Activated CD4-positive, alpha-beta T cell treated with anti-CD3 and anti-CD28 coated beads, Interleukin-2, Interleukin-6, amounts not matched to agents 100 ng/mL and 50 ng/mL, durations not matched to agents 16 hours and 8 hours (primary cell): ENCODE results near the gene HDAC9.
"Not testable (repeated sequence)": the region's sequence is repeated elsewhere in the genome, so short reads cannot be mapped to it uniquely, and the experiment has no call there.

ENCODE experiments used
- DNase-seq: peaks from one replicate; pipeline ENCODE4 v3.0.0-alpha.2; 2020

The HDAC9 gene

DNA sequence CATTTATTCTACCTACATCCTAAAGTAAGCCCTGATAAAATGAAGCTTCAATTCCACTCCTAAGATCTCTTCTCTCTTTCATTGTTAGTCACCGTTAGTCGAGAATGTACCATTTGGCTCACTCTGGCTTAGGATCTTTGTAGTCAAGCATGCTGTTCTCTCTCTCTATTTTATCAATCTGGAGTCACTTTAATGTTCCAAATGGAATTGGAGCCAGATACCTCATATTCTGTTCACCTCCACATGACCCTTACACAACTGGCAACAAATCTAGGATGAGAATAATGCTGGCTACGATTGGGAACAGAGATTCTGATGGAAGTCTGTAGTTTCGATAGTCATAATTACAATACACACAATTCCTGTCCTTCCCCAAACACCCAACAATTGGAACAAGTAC is 408.1 kb downstream of the HDAC9 start:
- DNase-seq = no peak

DNA sequence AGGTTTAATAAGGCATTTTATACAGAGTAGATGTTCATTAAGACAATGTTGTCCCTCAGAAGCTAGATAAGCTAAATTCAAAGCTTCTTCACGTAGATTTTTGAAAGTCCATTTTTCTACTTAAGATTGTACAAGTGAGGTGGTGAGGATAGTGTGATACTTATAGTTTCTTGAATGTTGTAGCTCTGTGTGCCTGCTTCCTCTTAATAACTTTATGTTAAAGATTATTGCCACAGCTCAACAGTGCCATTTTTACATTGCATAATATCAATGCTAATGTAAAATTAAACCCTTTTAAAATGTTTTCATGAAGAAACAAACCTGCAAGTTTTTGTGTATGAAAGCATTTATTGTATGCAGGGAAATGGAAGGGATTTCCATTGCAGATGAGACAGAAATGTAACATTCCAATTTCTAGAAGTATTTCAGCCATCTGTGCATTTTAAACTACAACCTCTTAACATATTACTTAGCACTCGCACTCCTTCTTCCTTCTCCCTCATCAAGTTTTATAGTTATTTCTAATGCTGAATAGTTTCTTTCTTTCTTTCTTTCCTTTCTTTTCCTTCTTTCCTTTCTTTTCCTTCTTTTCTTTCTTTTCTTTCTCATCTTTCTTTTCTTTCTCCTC is 409.9 kb downstream of the HDAC9 start:
- DNase-seq = no peak

DNA sequence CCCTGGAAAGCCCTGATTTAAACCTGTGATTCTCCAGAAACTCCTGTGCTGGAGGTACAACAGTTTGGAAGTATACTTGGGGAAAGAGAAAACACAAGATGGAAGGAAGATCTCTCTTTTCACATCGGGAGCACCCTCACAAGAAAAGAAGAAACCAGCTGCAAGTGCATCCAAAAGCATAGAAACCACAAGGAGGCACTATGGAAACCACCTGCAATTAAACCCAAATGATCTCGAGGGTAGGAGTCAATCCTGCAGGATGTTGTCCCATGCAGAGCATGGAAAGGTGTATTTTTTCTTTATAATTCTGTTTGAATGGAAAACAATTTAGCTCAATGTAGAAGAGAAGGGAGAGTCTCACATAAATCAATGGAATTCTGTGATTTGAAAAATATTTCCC is 411.4 kb downstream of the HDAC9 start:
- no peak for DNase-seq

DNA sequence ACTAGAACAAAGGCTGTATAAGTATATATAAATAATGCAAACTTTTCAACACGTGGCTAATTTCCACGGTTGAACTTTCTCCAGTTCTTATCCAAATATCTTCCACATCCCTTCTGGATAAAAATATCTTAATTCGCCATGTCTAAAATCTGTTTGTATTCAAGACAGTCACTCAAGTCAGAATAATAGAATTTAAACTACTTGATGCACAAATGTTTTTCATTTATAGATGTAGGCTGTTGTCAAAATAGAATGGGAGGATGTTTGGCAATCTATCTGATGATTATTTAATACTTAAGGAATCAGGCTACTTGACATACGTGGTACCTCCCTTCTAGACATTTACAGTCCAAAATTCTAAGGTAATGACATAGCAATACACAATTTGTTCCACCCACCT is 417.6 kb downstream of the HDAC9 start:
- no peak for DNase-seq

DNA sequence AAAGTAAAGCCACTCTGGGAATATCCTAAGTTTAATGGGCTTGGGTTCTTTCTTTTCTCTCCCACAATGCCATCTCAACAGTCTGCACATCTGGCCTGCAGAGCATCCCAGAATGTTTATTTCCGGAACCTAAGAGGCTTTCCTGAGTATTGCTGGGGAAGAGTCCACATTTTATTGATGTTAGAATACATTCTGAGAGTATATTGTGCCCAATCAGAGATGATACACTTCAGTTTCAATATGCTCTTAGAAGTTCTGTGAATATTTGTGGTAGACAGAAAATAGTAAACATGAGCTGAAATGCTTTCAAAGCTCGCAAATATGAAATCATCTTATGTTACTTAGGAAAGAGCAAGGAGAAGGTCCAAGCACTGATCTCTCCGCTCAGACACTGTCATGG is 421.3 kb downstream of the HDAC9 start:
- no peak for DNase-seq

DNA sequence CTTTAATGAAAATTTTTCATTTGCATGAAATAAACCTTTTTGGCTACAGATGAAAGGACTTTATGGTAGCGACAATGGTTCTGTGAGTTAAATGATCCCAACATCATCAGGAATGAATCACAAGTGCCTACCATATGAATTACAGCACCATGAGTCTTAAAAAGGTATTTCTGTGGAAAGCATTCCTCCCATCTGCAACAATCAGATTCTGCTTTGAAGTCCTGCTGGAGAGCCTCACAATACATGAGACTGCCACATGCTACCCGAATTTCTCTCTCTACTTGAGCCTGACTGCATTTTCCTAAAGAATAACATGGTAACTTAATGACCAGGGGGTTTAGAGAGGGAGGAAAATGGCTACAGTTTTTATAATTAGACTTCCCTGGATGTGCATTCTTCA is 431.6 kb downstream of the HDAC9 start:
- DNase-seq = no peak

DNA sequence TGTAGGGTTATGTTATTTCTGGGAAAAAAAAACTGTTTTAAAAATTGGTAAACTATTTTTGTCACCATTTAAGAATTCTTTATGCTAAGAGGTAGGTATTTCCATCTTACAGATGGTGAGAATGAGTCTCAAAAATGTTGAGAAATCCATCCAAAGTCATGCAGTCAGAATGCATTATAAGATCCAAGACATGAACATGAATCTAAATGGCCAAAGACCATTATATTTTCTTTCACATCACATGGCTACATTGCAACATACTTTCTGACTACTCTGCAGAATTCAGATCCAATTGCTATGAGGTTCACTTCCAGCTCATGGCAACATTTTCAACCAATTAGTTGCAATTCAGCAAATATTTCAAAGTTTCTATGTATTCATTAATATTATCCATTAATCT is 440.7 kb downstream of the HDAC9 start:
- no peak for DNase-seq

DNA sequence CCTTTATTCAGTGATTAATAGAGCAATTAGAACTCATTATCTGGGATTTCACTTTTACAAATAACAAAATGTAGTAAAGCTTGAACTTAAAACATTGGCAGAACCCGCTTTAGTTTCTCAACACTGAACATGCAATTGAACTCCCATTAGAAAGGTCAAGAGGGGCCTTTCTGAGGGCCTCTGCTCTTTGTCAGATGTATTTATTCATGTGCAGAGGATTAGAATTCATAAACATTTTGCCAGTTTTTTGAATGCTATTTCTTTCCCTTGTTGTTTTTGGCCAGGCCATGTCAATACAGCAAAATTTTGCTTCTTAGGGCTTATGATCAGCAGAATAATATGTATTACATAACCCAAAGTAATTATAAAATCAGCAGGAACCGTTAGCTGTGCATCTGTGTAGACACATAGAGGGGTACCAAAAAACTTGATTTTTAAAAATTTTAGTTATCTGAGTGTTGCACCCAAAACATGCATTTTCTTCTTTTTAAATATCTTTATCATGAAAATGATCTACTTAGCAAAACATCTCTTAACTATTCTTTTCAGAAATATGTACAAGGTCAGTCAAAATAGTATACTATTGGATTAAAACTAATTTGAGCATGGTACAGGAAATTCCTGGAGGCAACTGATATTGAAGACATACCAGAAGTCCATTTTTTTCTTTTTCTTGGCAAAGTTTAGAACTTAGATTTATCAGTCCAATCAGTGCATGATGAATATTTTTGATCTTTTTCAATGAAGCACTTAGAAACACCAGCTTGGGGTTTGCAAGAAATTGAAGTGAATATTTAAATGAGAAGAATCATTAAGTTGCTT is 444.4 kb downstream of the HDAC9 start:
- DNase-seq = no peak

DNA sequence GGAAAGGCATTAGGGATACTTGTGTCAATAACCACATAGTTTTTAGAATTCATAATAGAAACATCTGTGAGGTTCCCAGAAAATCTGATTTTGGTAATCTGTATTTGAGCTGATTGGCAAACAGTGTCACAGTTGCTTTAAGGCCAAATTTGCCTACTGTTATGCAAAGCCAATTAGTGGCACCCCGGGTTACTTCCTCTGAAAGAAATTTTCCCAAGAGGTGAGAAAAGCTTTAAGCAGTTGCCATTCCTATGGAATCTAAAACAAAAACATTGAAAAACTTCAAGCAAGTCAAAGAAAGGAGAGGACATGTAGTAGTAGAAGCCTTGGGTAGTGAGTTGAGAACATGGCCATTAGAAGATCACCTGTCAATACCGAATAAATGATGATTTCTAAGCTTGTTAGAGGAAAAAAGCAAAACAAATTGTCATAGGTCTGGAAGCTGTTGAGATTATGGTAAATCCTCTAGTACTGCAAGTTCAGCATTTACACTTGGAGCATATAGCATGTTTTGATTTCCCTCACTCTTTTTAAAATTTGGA is 445.1 kb downstream of the HDAC9 start:
- DNase-seq = no peak

DNA sequence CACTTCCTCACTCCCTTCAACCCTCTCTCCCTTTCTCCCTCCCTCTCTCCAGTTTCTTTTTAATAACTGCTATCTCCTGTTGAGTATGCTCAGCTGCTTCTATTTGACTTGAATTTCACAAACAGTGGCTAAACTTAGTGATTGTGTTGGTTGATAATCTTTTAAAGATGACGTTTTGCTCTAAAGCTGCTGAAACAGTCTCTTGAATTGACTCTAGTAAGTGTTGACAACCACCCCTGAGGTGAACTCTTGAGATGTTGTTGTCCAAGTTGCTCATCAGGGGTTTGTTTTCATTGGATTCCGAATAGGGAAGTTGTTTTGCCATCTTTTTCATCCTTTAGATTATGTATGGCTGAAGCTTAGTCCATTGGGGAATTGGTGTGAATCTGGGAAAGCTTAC is 445.7 kb downstream of the HDAC9 start:
- no peak for DNase-seq

DNA sequence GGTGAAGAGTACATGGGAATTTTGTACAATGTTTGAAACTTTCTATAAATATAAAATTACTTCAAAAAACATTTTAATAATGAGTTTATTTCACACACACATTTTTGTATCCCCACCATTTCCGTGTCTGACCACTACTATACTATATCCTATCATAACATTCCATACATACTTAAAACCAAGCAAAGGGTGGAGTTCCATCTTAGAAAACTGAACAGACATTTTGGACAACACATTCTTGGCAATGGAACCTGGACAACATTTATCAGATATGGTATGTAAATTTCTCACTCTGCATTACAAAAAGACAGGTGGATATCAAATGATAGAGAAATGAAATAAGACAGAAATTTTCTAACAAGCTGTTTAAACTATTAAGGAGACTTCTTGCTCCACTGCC is 453.0 kb downstream of the HDAC9 start:
- DNase-seq = no peak

DNA sequence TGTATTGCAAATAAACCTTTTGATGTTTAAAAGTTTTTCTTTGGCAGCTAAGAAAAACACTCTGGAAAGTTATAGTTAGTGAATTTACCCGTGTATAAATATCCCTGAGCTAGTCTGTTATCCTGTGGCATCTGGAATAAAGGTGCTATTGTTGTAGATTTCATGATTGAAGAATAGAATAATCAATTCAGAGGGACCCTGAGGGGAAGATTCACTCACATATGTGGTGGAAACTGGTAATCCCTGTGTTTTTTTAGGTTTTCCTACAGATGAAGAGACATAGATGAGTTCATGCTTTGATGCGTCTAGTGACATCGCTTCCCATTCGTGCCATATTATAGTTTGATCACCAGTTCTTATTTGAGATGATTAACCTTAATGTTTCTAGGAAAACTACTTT is 457.3 kb downstream of the HDAC9 start:
- DNase-seq = no peak

DNA sequence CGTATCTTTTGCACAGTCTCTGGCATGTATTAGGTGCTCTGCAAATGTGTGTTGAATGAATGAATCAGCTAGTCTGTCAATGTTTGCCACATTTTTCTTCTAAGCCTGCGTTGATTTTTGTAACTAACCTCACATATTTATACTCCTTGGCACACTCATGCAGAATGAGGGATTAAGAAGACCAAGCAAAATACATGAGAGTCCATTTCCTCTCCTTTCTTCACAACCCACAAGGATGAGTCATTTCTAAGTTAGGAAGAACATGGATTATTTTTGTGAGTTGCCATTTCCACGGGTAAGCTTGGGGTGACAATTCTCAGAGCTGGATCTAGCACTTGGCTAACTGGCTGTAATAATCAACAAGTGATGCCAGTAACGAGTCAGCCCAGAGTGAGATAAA is 463.1 kb downstream of the HDAC9 start:
- DNase-seq = no peak

DNA sequence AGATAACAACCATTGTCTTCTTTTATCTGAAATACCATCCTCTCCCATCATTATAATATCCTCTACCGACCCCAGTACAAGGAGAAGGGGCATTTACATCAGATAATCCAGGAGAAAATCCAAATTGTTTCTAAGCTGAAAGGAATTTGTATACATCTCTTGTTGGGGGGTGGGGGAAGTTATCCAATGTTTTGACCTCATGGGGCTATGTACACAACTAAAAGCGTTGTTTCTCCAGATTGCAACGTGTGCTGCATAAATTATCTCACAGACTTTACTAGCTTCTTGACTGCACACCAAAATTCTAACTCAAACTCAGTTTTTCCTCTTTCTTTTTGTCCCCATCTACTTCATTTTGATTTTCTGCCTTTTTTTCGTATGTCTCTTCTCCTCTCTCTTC is 465.2 kb downstream of the HDAC9 start:
- DNase-seq = no peak

DNA sequence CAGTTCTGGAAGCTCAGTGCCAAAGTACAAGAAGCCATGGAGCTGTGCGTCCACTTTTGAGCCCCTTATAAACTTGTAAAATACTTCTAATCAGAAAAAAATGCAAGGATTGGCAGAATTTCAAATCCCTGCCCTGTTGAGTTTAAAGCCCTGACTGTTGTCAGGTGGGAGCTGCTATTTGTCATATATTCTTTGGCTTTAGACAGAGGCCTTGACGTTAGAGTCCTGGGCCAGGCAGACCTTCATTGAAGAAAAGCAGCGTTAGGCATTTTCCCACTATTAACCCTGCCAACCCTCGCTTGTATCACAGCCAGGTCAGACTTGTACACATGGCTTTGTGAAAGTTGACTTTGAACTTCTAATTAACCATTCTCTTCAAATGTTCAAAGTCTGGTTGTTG is 466.5 kb downstream of the HDAC9 start:
- DNase-seq = no peak

DNA sequence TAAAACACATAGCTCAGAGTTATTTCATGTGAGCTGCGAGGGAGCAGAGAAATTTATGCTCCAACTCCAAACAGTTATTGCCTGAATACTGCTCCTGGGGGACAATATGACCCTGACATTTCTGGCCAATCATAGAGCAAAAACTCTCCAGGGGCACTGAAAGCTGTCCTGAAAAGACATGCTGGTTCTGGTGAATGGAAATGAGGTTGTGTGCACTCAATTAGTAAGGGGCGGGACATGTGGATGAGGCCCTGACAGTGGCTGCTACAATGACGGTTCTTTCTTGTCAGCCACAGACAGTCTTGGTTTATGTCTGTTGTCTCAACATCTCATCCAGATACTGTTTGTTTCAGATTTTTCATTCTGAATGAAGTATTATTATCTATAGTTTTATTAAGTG is 470.1 kb downstream of the HDAC9 start:
- DNase-seq = no peak

DNA sequence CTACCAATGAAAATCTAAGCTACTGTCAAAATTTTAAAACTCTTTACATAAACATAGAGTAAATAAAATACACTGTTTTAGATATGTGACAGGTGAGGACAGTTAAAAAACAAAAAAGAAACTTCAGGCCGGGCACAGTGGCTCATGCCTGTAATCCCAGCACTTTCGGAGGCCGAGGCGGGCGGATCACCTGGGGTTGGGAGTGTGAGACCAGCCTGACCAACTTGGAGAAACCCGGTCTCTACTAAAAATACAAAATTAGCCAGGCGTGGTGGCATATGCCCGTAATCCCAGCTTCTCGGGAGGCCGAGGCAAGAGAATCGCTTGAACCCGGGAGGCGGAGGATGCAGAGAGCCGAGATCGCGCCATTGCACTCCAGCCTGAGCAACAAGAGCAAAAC is 472.2 kb downstream of the HDAC9 start:
- DNase-seq = not testable (repeated sequence)

DNA sequence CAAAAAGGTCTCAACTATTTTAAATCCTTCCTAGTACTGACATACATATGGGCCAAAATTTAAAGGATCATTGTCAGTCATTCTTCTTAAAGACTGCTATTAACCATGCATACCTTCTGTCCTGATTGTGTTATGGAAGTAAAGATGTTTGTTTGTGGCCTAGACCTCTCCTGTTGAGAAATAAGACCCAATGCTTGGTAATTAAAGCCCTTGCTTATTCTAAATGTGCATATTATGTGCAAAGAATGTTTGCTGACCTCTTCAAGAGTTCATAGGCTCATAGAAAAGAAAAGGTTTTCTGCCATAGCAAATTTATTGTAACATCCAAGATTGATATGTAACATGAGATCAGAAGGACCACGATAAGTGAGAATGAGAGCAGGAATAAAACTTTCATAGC is 476.3 kb downstream of the HDAC9 start:
- no peak for DNase-seq

DNA sequence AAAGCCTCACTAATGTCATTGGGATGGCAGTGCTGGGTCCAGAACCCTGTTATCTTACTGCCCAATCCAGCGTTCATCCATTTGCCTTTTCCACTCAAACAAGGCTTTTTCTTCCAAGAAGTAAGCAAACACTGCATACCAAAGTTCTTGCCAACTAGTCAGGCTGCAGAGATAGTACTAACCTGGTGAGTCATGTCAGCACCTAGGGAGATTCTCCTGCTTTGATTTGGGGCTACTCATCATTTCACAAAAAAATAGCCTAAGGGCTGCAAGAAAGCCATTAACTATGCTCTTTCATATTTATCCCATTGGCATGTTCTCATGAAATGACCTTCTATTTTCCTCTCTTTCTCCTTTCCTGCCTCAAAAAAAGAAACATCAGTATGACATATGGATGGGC is 479.3 kb downstream of the HDAC9 start:
- DNase-seq = no peak

DNA sequence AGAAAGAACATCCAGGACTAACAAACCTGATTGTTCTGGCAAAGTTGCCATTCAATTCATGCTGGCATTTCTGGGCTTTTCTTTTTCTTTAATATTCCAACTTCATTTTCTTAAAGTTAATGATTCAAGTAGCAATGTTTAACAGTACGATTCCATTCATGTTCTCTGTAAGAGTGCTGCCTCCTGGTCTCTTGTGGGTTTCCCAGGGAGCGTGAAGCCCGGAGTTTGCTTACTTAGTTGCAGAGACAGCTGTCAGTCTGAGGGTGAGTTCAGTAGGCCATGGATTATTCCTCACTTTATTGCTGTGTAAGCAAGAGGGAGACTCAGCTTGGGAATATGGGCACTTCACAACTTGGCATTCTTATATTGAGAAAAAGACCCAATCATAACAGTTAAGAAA is 479.7 kb downstream of the HDAC9 start:
- no peak for DNase-seq

DNA sequence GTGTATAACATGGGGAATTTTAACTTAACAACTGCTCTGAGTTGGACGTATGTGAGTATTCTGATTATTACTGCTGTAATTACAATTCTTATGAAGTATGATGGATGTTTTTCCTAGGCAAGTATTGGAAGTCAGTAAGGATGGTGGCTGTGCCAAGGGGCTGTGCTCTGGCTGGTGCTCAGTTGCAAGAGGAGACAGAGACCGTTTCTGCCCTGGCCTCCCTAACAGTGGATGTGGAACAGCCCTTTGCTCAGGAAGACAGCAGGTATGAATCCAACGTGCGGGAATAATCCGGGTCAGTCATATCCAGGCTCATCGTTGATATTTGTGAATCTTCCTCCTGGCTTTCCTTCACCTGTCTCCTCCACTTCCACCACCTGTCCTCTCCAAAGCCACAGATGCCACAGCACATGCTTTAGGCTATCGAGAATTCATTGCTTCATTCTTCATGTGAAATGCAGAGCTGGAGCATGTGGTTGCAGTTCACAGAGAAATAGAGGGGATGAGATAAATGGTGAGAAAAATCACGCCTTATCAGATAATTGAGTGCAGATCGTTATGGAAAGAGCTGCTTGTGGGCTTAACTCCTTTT is 480.2 kb downstream of the HDAC9 start:
- DNase-seq = no peak

DNA sequence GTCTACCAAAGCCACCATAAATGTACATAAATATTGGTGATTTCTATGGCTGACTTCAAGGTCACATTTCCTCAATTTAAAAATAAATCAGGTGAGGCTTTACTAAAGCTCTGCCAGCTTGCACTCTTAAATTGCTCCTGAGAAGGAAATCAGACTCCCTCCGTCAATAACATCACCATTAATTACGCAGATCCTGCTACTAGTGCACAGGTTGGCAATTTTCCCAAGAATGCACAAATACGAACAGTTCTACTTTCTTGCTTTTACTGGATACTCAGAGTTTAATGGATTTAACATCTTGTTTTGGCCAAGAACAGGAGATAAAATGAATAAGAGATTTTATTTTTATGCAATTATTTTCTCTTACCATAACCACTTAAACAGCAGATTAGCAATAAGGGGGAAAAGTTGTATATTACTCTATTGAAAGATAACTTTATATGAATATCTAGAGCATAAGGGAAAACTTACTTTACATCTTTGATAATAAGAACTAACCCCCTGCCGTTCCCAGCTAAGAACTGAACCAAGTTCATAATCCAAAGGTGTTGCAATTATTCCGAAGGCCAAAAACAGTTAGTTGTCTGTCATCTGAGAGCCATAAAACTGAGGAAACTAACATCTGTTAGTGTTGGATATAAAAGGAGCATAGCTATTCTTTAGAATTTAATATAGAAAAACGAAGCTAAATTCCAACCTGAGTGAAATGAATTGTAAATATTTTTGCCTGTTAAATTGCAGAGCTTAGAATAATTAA is 481.3 kb downstream of the HDAC9 start:
- DNase-seq = no peak

DNA sequence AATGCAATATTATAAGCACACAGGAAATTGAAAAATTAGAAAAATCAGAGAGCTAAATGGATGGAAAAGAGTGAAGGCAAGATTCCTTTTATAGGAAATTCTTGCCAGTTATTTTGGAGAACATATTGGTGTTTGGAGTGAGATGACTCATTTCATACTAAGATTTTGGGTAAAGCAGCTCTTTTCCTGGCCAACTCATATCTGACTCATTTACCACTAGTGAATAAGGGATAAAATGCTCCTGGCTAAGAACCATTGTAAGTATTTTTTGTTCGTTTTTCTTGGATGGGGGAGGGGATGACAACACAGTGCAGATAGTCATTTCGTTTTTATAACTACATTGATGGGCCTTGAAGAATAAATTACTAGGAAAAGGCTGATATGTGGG is 482.6 kb downstream of the HDAC9 start:
- no peak for DNase-seq

DNA sequence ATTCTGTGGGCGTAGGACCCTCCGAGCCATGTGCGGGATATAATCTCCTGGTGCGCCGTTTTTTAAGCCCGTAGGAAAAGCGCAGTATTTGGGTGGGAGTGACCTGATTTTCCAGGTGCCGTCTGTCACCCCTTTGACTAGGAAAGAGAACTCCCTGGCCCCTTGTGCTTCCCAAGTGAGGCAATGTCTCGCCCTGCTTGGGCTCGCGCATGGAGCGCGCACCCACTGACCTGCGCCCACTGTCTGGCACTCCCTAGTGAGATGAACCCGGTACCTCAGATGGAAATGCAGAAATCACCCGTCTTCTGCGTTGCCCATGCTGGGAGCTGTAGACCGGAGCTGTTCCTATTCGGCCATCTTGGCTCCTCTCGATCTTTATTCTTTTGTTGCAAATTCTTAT is 495.2 kb downstream of the HDAC9 start:
- not testable (repeated sequence) for DNase-seq
